GM12878 (cell line): ENCODE results near the gene PHKG2. TPM values are rescaled to one million over a fixed set of nuclear protein-coding genes. Genes with fewer than 3 reads are reported as not detected.

Experiments
- ATAC-seq: fragments of 200-7000 bp; cut with Tn5 transposase; 3 replicates; pipeline ENCODE4 v1.9.1; 2020; ENCODE audit warnings: mild to moderate bottlenecking, moderate library complexity
- BruUV-seq: library from RNA; stranded (reverse); fragments of 400-500 nt; replicated peaks from 2 replicates; lab custom pipeline; 2021; lab: Mats Ljungman, UMichigan
- CTCF ChIA-PET: fragments of 300-600 bp; sonication (Branson Sonifier 250); formaldehyde crosslinking; extraction: SDS; loops from one replicate; lab custom pipeline; 2021; ENCODE audit warnings: inconsistent platforms; lab: Yijun Ruan, JAX
- POLR2A ChIA-PET: fragments of 350-600 bp; formaldehyde crosslinking; extraction: SDS; loops from one replicate; lab custom pipeline; 2021; ENCODE audit warnings: inconsistent platforms; lab: Charles Lee
- RAD21 ChIA-PET: fragments of 300-600 bp; sonication (Branson Sonifier 250); formaldehyde crosslinking; loops from one replicate; lab custom pipeline; 2023; ENCODE audit warnings: antibody characterized with exemption; ENCODE audit not compliant: unreplicated experiment; lab: Charles Lee
- SMC1A ChIA-PET: fragments of 300-600 bp; sonication (Branson Sonifier 250); formaldehyde crosslinking; loops from one replicate; lab custom pipeline; 2023; ENCODE audit not compliant: unreplicated experiment, uncharacterized antibody; lab: Charles Lee
- DNase-seq: peaks from one replicate; pipeline ENCODE4 v3.0.0-alpha.2; 2011; ENCODE audit warnings: low read depth, low spot score
- FAIRE-seq: peaks from 3 replicates; lab custom pipeline; 2011; peaks lifted over from hg19 to GRCh38; lab: Jason Lieb, UNC
- H2AFZ ChIP-seq: 2 replicates; pipeline ENCODE4 v1.6.0; 2011; ENCODE audit warnings: low read depth, low read length, control low read depth; ENCODE audit not compliant: control insufficient read depth
- H3K27ac ChIP-seq: 2 replicates; pipeline ENCODE4 v1.5.1; 2011; ENCODE audit warnings: control low read depth; ENCODE audit not compliant: control insufficient read depth, insufficient read depth
- H3K27me3 ChIP-seq, 2 experiments: replicated peaks in 1 of 2; 2 replicates each; pipeline versions ENCODE4 v1.6.0 to v1.6.1; 2011; ENCODE audit warnings: low read length in 1 of 2; ENCODE audit not compliant: control insufficient read depth in 2 of 2, insufficient read depth in 2 of 2
- H3K36me3 ChIP-seq, 2 experiments: 2 replicates each; pipeline ENCODE4 v1.5.1; 2011; ENCODE audit warnings: low read length in 1 of 2; ENCODE audit not compliant: control insufficient read depth in 2 of 2, insufficient read depth in 2 of 2
- H3K4me1 ChIP-seq: 2 replicates; pipeline ENCODE4 v1.6.1; 2011; ENCODE audit warnings: mild to moderate bottlenecking, low read length, moderate library complexity, mixed read lengths; ENCODE audit not compliant: control insufficient read depth, insufficient read depth
- H3K4me2 ChIP-seq: 2 replicates; pipeline ENCODE4 v1.6.0; 2011; ENCODE audit warnings: control low read depth; ENCODE audit not compliant: control insufficient read depth, insufficient read depth
- H3K4me3 ChIP-seq: fragments of 200-600 bp; sonication (generic); 2 replicates; pipeline ENCODE4 v1.5.1; 2016
- H3K79me2 ChIP-seq: 2 replicates; pipeline ENCODE4 v1.6.0; 2011; ENCODE audit warnings: low read length; ENCODE audit not compliant: control insufficient read depth, insufficient read depth
- H3K9ac ChIP-seq: 2 replicates; pipeline ENCODE4 v1.8.0; 2011; ENCODE audit warnings: low read length, control low read depth, mixed read lengths; ENCODE audit not compliant: control insufficient read depth, insufficient read depth
- H3K9me3 ChIP-seq: replicated peaks from 3 replicates; pipeline ENCODE4 v1.5.1; 2011; ENCODE audit warnings: mild to moderate bottlenecking, low read length; ENCODE audit not compliant: control insufficient read depth, insufficient read depth
- H4K20me1 ChIP-seq: 2 replicates; pipeline ENCODE4 v1.6.0; 2011; ENCODE audit not compliant: control insufficient read depth, insufficient read depth
- FOS ChIP-seq: IDR thresholded peaks from 3 replicates; pipeline ENCODE4 v1.6.1; 2011; ENCODE audit warnings: borderline replicate concordance; ENCODE audit not compliant: insufficient read length; ENCODE audit errors: extremely low read depth
- MEF2A ChIP-seq: IDR thresholded peaks from 2 replicates; pipeline ENCODE4 v1.6.1; 2011; ENCODE audit warnings: low read depth, mild to moderate bottlenecking, low read length, moderate library complexity; ENCODE audit not compliant: insufficient read depth
- RB1 ChIP-seq: fragments of 450-650 bp; formaldehyde crosslinking; IDR thresholded peaks from 2 replicates; pipeline ENCODE4 v1.6.1; 2017; ENCODE audit warnings: mild to moderate bottlenecking, borderline replicate concordance
- RUNX3 ChIP-seq: IDR thresholded peaks from 2 replicates; pipeline ENCODE4 v1.6.1; 2012; ENCODE audit warnings: low read length, inconsistent platforms
- SPI1 ChIP-seq: IDR thresholded peaks from 2 replicates; pipeline ENCODE4 v1.6.1; 2011; ENCODE audit warnings: low read depth, mild to moderate bottlenecking, low read length, moderate library complexity, borderline replicate concordance; ENCODE audit not compliant: insufficient read depth
- ZBED1 ChIP-seq: IDR thresholded peaks from 2 replicates; pipeline ENCODE4 v1.6.1; 2016; ENCODE audit warnings: borderline replicate concordance
- WGBS: methylation state at CpG from one replicate; pipeline ENCODE4 v1.1.6; 2016; ENCODE audit warnings: low lambda C conversion rate; ENCODE audit not compliant: insufficient replicate concordance, insufficient coverage; ENCODE audit errors: missing lambda C conversion rate; 5-methylcytosine and 5-hydroxymethylcytosine counted together
- in situ Hi-C: fragments of 300-500 bp; cut with MboI; formaldehyde crosslinking; loops from 9 replicates; pipeline ENCODE4 v1.14.3; 2018; ENCODE audit warnings: mixed read lengths
- intact Hi-C: fragments of 100-400 bp; cut with micrococcal nuclease; formaldehyde crosslinking; loops from one replicate; pipeline ENCODE4 v1.14.2; 2022; ENCODE audit not compliant: unreplicated experiment
- polyA plus RNA-seq, 11 experiments: library from polyadenylated mRNA; depleted of rRNA in 4 of 11; unstranded in 6 of 11; stranded (reverse) in 5 of 11; fragments of >200 nt; fragmentation: Nextera tagmentation in 4 of 11; fragmentation: Illumina TruSeq in 1 of 11; extraction: Ambion mirVana in 4 of 11; extraction: Trizol in 1 of 11; gene quantifications; 1 replicate in 1 of 11; 2 replicates in 10 of 11; pipeline versions ENCODE4 v1.2.1 to v1.2.3, GENCODE V29; 2011 to 2016; ENCODE audit warnings: inconsistent platforms in 2 of 11, missing spikeins in 2 of 11, low read depth in 1 of 11
- total RNA-seq, 4 experiments: library from RNA; depleted of rRNA in 3 of 4; stranded (reverse); fragments of >200 nt in 3 of 4; fragmentation: Illumina TruSeq in 1 of 4; extraction: Trizol in 1 of 4; gene quantifications; 2 replicates each; pipeline versions ENCODE4 v1.2.1 to v1.2.3, GENCODE V29; 2013 to 2021
- TF ChIP-seq, protein P1 (sequence below): fragments of 450-650 bp; formaldehyde crosslinking; IDR thresholded peaks from 2 replicates; pipeline ENCODE4 v1.5.0; 2022; ENCODE audit warnings: mild to moderate bottlenecking, missing genetic modification characterization
- TF ChIP-seq, protein P2 (sequence below): IDR thresholded peaks from 2 replicates; pipeline ENCODE4 v1.6.1; 2012; ENCODE audit warnings: low read depth, low read length, improper control_type of control experiment
- TF ChIP-seq, protein P3 (sequence below): IDR thresholded peaks from 2 replicates; pipeline ENCODE4 v1.6.1; 2012; ENCODE audit warnings: low read depth, low read length, improper control_type of control experiment
- TF ChIP-seq, protein P4 (sequence below): fragments of 450-650 bp; conservative IDR thresholded peaks from 2 replicates; pipeline ENCODE4 v1.6.1; 2017; ENCODE audit warnings: mild to moderate bottlenecking, moderate library complexity

Gene PHKG2
- total and polyA plus RNA-seq, 10 of the 15 experiments (the other 5 are each of a cell fraction or from before 2014, with no cell fraction given): 5.2 to 50.1 (median 37.2) TPM

DNA sequence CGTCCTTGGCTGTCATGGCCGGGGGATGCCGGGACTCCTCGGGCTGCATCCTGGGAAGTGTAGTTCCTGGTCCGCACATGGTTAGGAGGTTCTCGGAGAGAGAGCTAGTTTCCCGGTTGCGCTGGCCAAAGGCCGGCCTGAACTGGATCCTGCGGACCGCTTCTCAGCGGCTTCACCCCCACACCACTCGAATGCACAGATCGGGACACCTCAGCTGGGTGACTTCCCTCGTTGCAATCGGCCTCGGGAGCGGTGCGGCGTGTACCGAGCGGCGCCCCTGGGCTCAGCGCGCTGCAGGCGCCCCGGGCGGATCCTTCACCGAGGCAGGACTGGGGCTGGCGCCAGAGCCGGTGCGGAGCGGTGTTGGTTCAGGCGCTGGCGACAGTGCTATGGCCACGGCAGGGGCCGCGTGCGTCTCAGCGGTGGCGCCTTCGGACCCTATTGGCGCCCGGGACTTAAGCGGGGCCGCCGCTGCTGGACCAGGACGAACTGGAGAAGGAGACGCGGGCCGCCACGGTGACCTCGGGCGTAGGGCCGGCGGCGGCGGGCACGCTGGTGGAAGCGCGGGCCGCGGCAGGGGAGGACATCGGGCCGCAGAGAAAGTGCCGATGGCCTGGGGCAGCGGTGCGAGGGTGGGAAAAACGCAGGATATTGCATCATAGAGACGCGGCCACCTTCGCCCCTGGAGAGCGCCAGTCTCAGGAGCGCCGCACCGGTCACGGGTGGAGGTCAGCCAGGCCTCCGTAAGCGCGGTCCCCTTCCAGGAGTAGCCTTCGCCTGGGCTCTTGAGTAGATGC is 27.4 kb downstream of the PHKG2 start:
- no TSS peak for BruUV-seq
- H3K4me2 ChIP-seq: peak overlapping the region; percentile 87
- H3K9me3 ChIP-seq: no peaks in the 10 kb centered on the region
- H3K27ac ChIP-seq: peak overlapping the region; percentile 69
- peaks cover 2% of the 10 kb centered on the region; the same call in 1 of the 2 replicates for H3K79me2 ChIP-seq
- peak overlapping the region; percentile 78 for H3K4me3 ChIP-seq
- H4K20me1 ChIP-seq: no peaks in the 10 kb centered on the region
- WGBS: 3% methylated on average over 79 of the region's 81 CpGs
- H2AFZ ChIP-seq: peak overlapping the region; percentile 54
- ChIA-PET CTCF (interaction anchor here (1.1 kb wide), 1 partner anchor 39 kb away, joined by 3 read pairs; no protein-coding TSS in a partner anchor), SMC1A (no interaction called here), RAD21 (interaction anchor here (1.3 kb wide), 1 partner anchor 69 kb away, joined by 3 read pairs; no protein-coding TSS in a partner anchor), POLR2A (interaction anchor here (0.6 to 1.9 kb wide), 4 partner anchors 13 to 70 kb away, joined by 3 to 7 read pairs (median 3); partner anchors contain the start of gene PHKG2)
- peak overlapping the region; percentile 84 for H3K9ac ChIP-seq
- ATAC-seq: peak; percentile 91
- in situ Hi-C loops (no loop called here), intact Hi-C loops (loop anchor here (2.0 kb wide), 1 partner anchor 147 kb away; the partner anchor contains the start of gene FBXL19)
- no peaks in the 10 kb centered on the region for H3K27me3 ChIP-seq
- peaks cover under 1 to 13% of the 10 kb centered on the region in 2 experiments; a peak in 3 of 4 replicates for H3K36me3 ChIP-seq
- no peaks in the 10 kb centered on the region for H3K4me1 ChIP-seq
- DNase-seq: no peak
- FAIRE-seq: peak; percentile 78
- TF ChIP-seq FOS (no peak), SPI1 (no peak), RB1 (no peak), RUNX3 (peak; percentile 34), MEF2A (no peak), ZBED1 (peak; percentile 50; the same call in 1 of the 2 replicates)
- TF ChIP-seq, protein P1, sequence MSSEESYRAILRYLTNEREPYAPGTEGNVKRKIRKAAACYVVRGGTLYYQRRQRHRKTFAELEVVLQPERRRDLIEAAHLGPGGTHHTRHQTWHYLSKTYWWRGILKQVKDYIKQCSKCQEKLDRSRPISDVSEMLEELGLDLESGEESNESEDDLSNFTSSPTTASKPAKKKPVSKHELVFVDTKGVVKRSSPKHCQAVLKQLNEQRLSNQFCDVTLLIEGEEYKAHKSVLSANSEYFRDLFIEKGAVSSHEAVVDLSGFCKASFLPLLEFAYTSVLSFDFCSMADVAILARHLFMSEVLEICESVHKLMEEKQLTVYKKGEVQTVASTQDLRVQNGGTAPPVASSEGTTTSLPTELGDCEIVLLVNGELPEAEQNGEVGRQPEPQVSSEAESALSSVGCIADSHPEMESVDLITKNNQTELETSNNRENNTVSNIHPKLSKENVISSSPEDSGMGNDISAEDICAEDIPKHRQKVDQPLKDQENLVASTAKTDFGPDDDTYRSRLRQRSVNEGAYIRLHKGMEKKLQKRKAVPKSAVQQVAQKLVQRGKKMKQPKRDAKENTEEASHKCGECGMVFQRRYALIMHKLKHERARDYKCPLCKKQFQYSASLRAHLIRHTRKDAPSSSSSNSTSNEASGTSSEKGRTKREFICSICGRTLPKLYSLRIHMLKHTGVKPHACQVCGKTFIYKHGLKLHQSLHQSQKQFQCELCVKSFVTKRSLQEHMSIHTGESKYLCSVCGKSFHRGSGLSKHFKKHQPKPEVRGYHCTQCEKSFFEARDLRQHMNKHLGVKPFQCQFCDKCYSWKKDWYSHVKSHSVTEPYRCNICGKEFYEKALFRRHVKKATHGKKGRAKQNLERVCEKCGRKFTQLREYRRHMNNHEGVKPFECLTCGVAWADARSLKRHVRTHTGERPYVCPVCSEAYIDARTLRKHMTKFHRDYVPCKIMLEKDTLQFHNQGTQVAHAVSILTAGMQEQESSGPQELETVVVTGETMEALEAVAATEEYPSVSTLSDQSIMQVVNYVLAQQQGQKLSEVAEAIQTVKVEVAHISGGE (CRISPR knock-in tag): no peak
- TF ChIP-seq, protein P2, sequence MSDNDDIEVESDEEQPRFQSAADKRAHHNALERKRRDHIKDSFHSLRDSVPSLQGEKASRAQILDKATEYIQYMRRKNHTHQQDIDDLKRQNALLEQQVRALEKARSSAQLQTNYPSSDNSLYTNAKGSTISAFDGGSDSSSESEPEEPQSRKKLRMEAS: peak; percentile 61
- TF ChIP-seq, protein P3, sequence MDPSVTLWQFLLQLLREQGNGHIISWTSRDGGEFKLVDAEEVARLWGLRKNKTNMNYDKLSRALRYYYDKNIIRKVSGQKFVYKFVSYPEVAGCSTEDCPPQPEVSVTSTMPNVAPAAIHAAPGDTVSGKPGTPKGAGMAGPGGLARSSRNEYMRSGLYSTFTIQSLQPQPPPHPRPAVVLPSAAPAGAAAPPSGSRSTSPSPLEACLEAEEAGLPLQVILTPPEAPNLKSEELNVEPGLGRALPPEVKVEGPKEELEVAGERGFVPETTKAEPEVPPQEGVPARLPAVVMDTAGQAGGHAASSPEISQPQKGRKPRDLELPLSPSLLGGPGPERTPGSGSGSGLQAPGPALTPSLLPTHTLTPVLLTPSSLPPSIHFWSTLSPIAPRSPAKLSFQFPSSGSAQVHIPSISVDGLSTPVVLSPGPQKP: no peak
- TF ChIP-seq, protein P4, sequence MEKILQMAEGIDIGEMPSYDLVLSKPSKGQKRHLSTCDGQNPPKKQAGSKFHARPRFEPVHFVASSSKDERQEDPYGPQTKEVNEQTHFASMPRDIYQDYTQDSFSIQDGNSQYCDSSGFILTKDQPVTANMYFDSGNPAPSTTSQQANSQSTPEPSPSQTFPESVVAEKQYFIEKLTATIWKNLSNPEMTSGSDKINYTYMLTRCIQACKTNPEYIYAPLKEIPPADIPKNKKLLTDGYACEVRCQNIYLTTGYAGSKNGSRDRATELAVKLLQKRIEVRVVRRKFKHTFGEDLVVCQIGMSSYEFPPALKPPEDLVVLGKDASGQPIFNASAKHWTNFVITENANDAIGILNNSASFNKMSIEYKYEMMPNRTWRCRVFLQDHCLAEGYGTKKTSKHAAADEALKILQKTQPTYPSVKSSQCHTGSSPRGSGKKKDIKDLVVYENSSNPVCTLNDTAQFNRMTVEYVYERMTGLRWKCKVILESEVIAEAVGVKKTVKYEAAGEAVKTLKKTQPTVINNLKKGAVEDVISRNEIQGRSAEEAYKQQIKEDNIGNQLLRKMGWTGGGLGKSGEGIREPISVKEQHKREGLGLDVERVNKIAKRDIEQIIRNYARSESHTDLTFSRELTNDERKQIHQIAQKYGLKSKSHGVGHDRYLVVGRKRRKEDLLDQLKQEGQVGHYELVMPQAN: no peak
